DMS153 (cell line): ENCODE data around the gene CAMTA1.

Source experiments
- DNase-seq: peaks from one replicate; lab custom pipeline; 2025; lab: John Stamatoyannopoulos, UW

CAMTA1 gene

DNA sequence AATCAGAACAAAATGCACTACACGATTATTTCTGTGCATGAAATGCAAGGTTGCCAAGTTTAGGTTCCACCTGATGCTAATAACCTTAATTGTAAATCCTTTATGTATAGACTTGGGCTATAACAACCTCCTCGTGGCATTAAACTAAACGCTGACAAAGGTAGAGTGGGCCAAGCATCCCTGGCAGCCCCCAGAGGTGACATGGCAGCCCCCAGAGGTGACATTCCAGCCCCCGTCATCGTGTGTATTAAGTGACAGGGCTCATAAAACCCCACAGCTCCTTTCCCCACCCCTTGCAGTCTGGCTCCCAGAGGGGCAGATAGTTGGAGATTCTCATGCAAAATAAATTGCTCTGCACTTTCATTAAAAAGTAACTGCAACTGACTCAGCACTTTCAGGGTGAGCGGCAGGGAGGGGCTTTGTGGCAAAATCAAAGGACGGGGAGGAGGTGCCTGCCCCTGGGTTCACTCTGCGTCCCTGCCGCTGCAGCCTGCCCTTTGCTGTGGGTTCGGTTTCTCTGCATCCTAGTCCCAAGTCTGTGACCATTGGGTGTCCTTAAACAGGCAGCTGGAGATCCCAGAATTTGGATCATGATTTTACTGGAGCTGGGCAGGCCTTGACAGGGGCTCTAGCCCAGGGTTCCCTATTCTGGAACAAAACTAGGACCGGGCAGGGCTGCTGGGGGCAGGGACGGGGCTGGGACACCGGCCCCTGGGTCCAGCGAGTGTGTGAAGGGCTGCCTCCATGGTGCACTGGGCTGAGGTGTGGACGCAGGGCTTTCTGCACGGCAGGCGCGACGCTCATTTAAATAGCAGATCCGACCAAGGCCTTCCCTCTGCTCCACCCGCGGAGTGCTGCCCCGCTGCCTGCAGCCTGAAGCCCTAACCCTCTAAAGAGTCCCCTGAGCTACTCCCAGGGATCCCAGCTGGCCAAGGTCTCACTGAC is 751.0 kb downstream of the CAMTA1 start:
- DNase-seq, result no peak

DNA sequence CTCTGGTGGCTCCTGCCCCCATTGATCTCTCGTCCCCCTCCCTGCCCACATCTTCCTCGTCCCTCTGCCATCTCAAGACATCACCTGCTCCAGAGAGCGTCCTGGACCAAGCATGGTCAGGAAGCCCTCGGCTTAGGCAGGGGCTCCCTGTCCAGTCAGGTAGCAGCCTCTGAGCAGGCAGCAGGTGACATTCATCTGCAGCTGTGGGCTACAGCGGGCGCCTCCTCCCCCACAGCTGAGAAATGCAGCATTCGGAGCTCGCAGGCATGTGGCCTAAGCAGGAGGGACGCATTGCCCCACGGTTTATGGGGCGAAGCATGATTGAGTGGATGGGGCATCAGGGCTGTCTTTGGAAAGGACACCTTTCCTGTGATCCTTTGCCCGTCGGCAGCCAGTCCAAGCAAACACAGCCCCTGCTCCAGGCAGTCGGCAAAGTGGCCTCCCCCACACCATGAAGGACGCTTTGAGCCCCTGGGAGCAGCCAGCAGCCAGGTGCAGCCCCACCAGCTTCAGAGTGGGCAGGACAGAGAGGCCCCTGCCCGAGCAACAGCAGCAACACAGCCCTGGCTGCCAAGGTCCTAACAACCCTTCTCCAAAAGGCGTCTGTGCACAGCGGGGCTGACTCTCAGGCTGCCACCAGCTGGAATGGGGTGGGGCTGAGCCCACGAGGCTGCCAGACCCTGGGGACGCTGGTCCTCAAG is 751.8 kb downstream of the CAMTA1 start:
- DNase-seq, result no peak

DNA sequence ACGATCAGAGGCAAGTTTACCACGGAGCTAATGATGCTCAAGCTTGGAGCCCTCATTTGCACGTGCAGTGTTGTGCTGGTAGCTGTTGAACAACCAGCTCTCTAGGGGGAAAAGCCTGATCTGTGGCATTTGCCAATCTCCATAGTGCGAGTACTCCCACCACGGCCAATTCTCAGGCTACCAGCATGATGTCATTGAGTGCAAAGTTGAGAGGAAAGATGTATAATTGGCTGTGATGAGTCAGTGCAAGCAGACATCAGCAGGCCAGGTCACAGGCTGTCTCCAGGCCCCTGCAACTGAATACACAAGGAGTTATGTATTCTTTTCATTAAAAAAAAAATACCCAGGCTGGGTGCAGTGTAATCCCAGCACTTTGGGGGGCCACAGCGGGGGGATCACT is 752.8 kb downstream of the CAMTA1 start:
- DNase-seq, result no peak

DNA sequence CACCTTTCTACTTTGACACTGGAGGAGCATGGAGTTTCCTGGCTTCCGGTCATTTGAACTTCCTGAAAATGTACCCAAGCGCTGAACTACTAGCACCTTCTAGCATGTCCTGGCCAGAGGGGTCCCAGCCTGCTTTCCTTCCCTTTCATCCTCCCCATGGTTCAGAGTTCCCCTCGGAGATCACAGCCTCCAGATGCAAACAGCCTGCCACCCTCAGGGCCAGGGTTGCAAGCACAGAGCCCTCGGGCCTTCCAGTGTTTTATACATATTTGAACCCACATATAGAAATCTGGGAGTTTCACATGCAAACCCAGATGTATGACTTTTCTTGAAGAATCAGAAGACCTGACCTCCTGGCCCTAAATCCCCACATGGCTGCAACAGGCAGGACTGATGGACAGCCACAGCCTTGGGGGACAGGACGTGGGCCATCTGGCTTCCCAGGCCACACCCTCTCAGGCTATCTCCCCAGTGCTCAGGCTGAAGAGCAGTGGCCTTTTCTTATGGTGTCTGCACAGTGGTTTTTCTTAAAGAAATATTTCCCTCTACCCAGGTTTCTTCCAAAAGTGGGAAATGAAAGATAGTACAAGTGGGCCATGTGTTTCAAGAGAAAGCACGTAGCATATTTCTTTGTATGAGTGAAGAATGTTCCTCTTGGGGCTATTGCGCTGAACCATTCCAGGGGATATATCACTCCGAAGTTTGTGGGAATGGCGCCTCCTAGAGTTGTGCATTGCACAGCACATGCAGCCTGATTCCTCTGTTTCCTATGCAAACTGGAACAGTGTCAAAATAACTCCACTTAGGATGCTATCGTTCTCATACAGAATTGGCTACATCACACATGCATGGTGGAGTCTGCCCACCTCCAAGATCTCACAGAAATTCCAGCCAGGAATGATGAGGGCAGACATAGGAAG is 753.9 kb downstream of the CAMTA1 start:
- no peak for DNase-seq

DNA sequence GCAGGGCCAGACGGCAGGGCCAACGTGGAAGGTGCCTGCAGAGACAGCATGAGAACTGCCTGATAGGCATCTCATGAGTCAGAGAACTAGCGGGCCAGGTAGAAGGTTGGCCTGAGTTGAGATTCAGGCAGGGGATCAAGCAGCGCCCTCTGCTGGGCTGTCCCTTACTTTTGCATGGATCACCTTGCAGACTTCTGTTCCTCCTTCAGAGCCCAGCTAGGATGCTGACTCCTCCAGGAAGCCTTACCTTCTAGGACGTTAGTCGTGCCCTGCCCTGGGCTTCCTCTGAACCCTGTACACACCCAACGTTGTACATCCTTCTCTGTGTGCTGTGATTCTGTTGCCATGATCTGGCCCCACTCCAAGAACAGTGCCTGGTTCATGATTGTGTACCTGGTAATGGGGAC is 754.5 kb downstream of the CAMTA1 start:
- peak; percentile 64 for DNase-seq

DNA sequence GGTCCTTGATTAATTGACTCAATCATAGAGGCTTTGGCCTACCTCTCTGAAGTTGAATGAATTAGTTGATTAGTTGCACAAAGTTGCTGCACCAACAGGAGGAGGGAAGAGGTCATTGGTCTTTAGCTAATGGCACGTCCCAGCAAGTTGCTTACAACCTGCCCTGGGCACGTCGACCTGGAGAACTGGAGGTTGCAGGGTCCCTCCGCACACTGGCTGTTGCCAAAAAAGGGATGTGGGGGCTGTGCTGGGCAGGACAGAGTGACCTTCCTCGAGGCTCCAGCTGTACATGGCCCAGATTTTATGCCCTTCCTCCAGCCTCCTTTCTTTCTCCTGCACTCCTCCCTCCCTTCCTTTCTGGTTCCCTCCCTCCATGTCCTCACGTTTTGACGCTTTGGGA is 755.6 kb downstream of the CAMTA1 start:
- DNase-seq, result no peak

DNA sequence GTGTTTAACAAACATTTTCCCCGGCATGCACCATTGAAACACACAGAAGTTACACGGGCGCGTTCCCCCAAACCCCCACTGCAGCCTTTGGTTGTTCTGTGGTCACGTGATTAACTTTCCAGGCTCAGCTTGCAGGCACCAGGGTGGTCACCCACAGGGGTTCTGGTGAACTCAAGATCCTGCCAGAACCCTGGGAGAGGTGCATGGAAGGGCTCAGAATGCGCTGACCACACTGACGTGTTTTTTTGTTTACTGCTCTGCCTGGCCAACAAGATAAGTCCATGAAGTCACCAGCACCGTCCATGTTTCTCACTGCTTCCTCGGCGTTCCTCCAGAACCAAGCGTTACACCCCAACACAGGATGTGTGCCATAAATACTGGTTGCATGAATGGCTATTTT is 756.4 kb downstream of the CAMTA1 start:
- no peak for DNase-seq

DNA sequence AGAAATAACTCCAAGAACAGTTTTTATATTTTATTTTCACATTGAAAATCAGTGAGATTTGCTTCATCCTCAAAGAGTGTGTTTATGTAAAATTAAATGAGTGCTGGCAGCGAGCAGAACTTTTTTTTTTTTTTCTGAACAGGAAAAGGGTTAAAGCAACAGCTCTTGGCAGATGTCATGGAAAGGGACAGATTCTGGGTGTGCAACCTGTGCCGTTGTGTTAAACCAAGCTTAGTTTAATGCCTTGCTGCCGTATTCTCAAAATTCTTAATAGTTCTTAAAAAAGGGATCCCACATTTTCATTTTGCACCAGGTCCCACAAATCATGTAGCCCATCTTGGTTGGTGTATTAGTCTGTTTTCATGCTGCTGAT is 758.5 kb downstream of the CAMTA1 start:
- DNase-seq, result no peak

DNA sequence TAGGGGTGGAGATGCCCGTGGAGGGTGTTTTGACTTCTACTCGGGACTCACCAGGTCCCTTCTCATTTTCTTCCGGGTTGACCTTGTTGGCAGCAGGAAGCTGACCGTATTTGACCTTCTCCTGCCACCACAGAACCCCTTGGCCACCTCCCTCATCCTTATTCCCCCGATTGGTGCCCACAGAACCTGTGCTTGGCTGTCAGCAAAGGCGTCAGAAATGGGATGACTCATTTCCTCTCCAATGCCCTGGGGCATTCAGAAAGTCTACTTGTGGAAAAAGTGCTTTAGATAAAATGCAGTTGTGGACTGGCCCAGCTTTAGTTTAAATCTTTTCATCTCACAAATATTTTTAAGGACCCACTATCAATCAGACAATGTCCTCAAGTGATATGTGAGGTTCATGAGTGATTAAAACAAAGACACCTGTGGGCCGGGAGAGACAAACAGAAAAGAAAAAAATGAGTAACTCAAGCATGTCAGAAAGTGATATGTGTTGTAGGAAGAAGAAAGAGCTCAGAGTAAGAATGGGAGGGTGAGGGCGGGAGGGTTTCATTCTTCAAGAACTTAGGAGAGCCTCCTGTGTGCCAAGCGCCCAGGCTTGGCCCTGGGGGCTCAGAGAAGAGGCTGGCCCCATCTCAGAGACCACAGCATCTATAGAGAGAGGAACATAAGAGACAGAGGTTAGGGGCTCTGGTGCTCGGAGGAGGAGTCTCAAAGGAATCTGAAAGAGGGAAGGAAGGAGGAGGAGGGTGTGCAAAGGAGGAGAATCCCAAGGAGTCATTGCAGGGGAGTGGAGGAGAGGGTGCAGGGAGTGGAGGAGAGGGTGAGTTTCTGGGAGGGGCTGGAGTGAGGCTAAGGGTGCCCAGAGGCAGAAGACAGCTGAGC is 764.3 kb downstream of the CAMTA1 start:
- DNase-seq, result peak; percentile 62

DNA sequence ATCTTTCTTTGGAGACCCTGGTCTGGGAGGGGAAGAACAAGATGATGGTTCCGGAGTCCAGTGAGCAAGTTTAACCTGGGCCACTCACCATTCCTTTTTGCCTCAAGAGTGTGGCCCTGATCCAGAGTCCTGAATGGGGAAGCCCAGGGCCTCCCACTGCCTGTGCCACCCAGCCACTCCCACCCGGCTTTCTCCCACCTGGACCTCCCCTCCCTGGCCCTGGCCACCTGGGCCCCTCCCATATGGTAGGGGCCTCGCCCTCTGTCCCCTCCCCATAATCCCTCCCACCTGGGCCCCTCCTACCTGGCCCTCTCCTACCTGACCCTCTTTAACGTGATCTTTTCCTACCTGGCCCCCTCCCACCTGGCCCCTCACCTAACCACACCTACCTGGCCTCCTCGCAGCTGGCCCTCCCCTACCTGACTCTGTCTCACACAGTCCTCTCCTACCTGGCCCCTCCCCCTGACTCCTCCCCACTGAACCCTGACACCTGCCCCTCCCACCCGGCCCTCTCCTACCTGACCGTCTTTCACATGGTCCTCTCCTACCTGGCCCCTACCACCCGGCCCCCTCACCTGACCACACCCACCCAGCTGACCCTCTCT is 765.1 kb downstream of the CAMTA1 start:
- DNase-seq, result no peak

DNA sequence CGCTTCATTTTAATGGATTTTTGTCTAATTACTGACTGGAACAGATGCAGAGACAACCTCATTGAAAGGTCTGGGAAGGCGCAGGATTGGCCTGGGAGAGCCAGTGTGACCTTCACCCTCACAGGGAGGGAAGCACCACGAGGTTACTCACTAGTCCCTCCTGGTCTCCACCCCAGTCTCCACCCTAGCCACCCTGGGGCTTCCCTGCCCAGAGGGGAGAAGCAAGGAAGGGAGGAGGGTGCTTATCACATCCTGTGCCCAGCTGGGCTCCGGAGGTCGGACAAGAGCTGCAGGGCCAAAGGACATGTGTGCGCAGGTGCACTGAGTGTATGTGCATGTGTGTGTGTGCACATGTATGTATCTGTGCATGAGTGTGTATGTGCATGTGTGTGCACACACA is 765.7 kb downstream of the CAMTA1 start:
- DNase-seq, result no peak

DNA sequence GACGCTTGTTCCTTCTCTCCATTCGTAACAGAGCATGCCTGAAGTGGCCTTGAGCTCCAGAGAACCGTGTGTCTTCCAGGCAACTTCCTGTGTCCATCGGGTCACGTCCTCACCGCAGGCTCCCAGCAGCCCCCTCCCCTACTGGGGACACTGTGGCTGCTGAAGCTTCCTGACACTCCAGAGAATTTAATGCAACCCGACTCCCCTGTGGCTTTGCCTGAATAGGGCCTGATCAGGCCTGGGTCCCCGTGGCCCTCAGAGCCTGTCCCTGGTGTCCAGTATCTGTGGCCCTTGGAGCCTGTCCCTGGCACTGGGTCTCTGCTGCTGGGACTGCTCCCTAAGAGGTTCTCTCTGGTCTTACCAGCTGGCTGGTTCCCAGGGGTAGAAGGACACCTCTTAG is 766.2 kb downstream of the CAMTA1 start:
- DNase-seq, result no peak

DNA sequence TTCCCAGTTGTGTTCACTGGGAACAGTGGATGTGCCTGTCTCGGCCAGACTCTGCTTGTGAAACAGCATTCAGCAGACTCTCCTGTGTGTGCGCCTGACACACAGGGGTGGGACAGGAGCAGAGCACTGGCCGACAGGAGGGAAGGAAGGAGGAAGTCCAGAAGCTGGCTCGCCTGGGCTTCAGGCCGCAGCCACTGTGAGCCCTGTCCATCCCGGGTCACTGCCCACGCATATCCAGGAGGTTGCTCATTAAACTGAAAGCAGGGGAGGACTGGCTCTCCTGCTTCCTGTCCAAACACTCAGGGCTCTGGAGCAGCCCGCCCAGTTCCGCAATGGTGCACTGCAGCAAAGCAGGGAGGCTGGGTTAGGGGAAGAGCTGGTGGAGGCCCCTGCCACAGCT is 767.1 kb downstream of the CAMTA1 start:
- no peak for DNase-seq

DNA sequence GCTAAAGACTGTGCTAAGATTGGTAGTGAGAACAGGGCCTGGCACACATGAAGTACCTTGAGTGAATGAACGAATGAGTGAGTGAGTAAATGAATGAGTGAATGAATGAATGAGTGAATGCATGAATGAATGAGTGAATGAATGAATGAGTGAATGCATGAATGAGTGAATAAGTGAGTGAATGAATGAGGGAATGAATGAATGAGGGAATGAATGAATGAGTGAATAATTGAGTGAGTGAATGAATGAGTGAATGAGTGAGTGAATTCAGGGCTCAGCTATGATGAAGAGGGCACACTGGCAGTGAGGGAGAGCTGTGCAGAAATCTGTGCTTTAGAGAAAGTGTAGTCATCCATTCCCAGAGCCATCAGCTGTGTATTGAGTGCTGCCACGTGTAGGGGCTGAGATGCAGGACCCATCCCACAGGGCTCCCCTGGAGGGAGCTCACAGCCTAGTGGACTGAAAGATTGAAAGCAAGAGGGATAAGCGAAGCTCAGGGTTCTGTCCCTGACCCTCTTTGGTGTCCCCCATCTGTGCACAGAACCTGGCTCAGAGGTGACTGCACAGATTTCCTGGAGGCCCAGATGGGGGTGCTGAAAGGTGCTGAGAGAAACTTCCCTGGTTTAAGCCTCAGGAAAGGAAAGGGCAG is 767.9 kb downstream of the CAMTA1 start:
- no peak for DNase-seq

DNA sequence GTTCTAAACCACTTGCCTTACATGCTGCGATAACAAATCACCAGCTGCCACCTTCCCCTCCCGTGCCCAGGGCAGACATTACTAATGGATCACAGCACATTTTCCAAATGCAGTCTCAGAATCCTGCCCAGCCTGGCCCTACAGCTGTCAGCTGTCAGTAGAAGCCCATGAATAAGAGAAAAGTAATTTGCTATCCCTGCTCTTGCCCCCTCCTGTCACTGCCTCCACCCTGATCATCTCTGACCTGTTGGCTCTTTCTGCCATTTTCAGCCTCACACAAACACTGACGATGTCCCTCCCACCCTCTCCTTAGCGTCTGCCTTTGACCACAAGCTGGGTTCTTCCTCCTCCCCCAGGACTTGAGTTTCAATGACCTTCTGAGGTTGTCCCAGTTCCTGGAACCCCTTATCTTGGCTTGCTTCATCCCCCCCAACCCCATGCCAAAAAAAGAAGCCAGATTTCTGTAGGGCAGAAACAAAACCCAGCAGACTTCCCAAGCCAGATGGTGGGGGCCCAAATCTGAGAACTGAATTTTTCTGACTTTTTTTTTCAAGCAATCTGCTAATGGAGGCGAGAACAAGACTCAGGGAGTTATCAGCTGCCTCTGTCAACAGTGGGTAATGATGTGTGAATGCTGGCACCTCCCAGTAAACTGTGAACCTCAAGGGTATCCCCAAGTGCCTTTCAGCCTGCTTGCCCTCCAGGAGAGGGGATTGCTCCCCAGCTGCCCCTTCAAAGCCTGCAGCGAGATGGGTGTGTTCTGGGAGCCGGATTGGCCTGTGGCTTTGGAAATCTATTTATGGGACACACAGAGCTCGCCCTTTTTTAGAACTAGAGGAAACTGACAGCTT is 769.4 kb downstream of the CAMTA1 start:
- no peak for DNase-seq

DNA sequence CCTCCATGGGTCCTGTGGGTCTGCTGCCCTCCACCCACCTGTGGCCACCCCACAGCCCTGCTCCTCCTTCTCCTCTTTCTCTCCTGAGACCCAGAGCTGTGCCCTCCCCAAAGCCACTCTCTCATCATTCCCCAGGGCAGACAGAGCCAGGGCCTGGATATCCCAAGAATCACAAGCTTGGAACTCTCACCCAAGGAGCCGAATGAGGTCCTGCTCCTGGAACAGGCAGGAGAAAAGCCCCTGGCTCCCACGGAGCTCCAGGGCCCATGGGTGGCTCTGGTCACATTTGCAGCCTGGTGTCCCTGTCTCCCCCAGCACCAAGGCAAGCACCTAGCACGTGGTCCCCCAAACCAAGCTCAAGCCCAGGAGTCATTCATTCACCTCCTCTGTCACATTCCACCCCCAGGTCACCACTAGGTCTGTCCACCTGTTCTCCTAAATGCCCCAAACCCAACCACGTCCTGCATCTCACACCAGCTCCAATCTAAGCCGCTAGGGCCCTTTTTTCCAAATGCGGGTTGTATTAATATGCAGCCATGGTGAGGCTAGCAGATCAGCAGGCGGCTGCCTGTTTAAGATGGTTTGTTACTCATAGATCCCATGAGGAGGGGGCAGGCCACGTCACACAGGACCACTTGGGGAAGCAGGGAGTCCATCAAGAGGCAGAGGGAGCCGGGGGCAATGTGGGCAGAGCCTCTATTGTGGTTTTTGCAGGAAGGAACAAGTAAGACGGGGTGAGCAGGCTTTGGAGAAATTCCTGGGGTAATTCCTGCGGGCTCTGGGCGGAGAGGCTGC is 770.3 kb downstream of the CAMTA1 start:
- no peak for DNase-seq

DNA sequence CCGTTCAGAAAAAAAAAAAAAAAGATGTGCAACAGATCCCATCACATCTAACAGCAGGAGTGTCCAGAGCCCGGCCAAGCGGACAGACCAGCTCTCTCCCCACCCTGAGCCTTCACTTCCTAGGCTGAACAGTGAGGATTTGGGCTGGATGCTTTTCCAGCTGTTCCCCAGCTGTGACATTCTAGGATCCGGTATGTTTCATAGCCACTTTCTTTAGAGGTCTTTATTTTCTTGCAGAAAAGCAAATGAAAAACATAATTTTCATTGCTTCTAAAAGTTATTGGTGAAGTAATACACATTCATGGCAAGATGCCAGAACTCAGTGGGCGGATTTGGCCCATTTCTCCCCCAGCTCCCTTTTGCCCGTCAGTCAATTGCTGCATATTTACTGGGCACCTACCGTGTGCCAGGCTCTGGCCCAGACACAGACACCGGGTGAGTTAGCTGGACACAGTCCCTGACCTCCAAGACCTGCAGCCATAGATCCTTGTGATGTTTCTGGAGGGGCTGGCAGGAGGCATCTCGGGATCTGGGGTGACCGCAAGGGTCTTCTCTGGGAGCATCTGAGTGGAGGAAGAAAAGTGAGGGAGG is 772.1 kb downstream of the CAMTA1 start:
- no peak for DNase-seq

DNA sequence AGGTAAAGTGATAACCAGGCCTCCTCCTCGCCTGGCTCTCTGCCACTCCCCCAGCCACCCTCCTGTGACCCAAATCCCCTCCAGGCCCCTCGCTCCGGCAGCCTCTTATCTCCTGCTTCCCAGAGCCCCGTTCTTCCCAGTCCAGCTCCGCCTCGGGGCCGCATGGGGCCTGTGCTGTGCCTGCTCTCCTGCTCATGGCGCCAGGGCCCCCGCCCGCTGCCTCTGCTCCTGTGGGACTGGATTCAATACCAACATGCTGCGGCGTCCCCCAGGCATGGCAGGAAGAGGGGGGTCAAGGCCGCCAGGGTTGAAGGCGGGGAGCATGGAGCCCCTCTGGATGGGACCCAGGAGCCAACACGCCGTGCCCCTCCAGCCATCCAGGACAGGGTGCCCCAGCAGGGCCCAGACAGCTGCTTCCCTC is 772.8 kb downstream of the CAMTA1 start:
- no peak for DNase-seq
